Testis (tissue), 3 donors: ENCODE results near the gene TBC1D17. TPM values are rescaled to one million over a fixed set of nuclear protein-coding genes. Genes with fewer than 3 reads are reported as not detected.

Source experiments
- DNase-seq: peaks from one replicate; pipeline ENCODE4 v3.0.0-alpha.2; 2019
- H3K27ac ChIP-seq, 2 donors: fragments of 200-600 bp; sonication (generic); one replicate each; pipeline ENCODE4 v1.5.1; 2019
- H3K27me3 ChIP-seq: fragments of 200-600 bp; sonication (generic); one replicate; pipeline ENCODE4 v1.5.1; 2019
- H3K36me3 ChIP-seq: fragments of 200-600 bp; sonication (generic); one replicate; pipeline ENCODE4 v1.5.1; 2017; ENCODE audit warnings: low read depth; ENCODE audit errors: missing control alignments
- H3K4me1 ChIP-seq: fragments of 200-600 bp; sonication (generic); one replicate; pipeline ENCODE4 v1.5.1; 2019
- H3K4me3 ChIP-seq, 2 donors: fragments of 200-600 bp; sonication (generic); one replicate each; pipeline ENCODE4 v1.5.1; 2017 to 2019
- H3K9me3 ChIP-seq: fragments of 200-600 bp; sonication (generic); one replicate; pipeline ENCODE4 v1.5.1; 2017
- CTCF ChIP-seq, 3 experiments: fragments of 450-650 bp in 2 of 3; fragments of 200-600 bp in 1 of 3; sonication (generic) in 1 of 3; IDR thresholded peaks; one replicate each; pipeline ENCODE4 v1.5.1; 2016 to 2019; ENCODE audit warnings: antibody characterized with exemption in 3 of 3, mild to moderate bottlenecking in 2 of 3, moderate library complexity in 1 of 3
- POLR2A ChIP-seq: fragments of 450-650 bp; IDR thresholded peaks from one replicate; pipeline ENCODE4 v1.6.1; 2017; ENCODE audit warnings: antibody characterized with exemption, mild to moderate bottlenecking, moderate library complexity
- WGBS, 2 donors: methylation state at CpG; one replicate each; pipeline ENCODE4 v1.1.5; 2018; 5-methylcytosine and 5-hydroxymethylcytosine counted together
- intact Hi-C: fragments of 100-400 bp; cut with DNase I; formaldehyde crosslinking; loops from one replicate; pipeline ENCODE4 v1.15.1; 2023; ENCODE audit warnings: low total_unique reads
- polyA plus RNA-seq: library from polyadenylated mRNA; stranded (reverse); fragments of 350-450 nt; fragmentation: Illumina TruSeq; extraction: RNeasy Lipid Tissue Mini Kit (QIAGEN cat#74804); gene quantifications from one replicate; pipeline ENCODE4 v1.2.3, GENCODE V29; 2014; ENCODE audit warnings: low read depth, low replicate concordance; ENCODE audit not compliant: insufficient read depth
- total RNA-seq, 2 donors: library from RNA; depleted of rRNA; stranded (reverse); fragments of >200 nt; gene quantifications; one replicate each; pipeline ENCODE4 v1.2.3, GENCODE V29; 2016

Gene TBC1D17
- total and polyA plus RNA-seq, 3 donors from 2014 or later, result 31.1 to 49.1 (median 47.2) TPM

DNA sequence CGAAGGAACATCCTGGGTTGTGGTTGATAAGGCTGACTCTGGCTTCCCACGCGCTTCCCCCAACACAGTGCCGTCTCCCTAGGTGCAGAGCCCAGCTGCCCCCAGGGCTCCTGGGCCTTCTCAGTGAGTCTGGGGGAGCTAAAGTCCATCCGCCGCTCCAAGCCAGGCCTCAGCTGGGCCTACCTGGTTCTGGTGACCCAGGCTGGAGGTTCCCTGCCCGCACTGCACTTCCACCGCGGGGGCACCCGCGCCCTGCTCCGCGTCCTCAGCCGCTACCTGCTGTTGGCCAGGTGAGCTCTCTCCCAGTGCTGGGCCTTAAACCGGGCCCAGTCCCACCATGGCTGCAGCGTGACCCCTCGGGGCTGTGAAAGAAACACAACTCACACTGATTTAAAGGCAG lies 3.7 kb downstream of the TBC1D17 start:
- intact Hi-C loops, result no loop called here
- H3K9me3 ChIP-seq, result no peaks in the 10 kb centered on the region
- peaks cover 4% of the 10 kb centered on the region for H3K36me3 ChIP-seq
- 77 to 91% methylated on average over 16 to 17 of the region's 17 CpGs for WGBS, 2 donors
- peaks cover 8% of the 10 kb centered on the region for H3K4me1 ChIP-seq
- H3K27ac ChIP-seq, result no peak overlapping the region
- H3K4me3 ChIP-seq, result no peak overlapping the region
- DNase-seq, result no peak
- no peak for TF ChIP-seq CTCF (IDR thresholded peaks at IDR 0.05)
- TF ChIP-seq POLR2A, result no peak
- H3K27me3 ChIP-seq, result no peaks in the 10 kb centered on the region

DNA sequence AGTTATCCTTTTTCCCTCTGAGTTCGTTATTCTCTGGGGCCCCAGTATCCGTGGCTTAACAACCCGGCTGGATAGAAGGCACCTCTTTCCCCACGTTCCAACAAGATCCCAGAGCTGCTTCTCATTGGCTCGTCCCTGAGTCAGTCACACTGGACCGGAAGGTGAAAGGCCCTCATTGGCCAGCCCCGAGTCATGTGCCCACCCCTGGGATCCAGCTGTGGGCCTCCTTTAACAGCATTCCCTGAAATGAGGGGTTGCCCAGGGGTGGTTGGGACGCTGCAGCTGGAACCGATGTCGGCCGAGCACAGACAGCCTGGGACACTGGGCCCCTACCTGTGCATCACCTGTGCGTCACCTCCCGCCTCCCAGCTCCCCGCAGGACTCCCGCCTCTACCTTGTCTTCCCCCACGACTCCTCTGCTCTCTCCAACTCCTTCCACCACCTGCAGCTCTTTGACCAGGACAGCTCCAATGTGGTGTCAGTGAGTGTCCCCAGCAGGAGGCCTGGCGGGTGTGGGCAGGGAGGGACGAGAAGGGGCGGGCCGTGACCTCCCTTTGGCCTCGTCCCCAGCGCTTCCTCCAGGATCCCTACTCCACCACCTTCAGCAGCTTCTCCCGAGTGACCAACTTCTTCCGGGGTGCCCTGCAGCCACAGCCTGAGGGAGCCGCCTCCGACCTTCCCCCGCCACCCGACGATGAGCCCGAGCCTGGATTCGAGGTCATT lies 4.3 kb downstream of the TBC1D17 start:
- Histone ChIP-seq H3K27ac (no peak overlapping the region), H3K4me3 (no peak overlapping the region), H3K9me3 (no peaks in the 10 kb centered on the region), H3K36me3 (peaks cover 4% of the 10 kb centered on the region), H3K27me3 (no peaks in the 10 kb centered on the region), H3K4me1 (peaks cover 8% of the 10 kb centered on the region)
- WGBS, 2 donors, result 69 to 74% methylated on average over 30 of the region's 31 CpGs
- peak; percentile 88 for DNase-seq
- intact Hi-C loops, result no loop called here
- TF ChIP-seq CTCF (IDR thresholded peaks at IDR 0.05) (no peak), POLR2A (no peak)

DNA sequence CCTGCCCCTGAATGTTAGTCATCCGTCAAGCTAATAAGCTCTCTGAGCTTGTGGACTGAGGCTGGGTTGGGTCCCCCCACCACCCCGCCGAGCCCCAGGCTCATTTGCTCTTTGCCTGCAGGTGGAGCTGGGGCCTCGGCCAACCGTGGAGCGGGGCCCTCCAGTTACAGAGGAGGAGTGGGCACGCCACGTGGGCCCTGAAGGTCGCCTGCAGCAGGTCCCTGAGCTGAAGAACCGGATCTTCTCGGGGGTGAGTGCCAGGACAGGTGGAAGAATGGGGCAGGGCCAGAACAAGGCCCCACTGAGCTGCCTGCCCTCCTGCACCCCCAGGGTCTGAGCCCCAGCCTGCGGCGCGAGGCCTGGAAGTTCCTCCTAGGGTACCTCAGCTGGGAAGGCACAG lies 5.1 kb downstream of the TBC1D17 start:
- WGBS, 2 donors, result 80 to 95% methylated on average over 4 to 14 of the region's 14 CpGs
- TF ChIP-seq CTCF (IDR thresholded peaks at IDR 0.05) (no peak), POLR2A (no peak)
- peaks cover 4% of the 10 kb centered on the region for H3K36me3 ChIP-seq
- H3K4me3 ChIP-seq, result no peak overlapping the region
- no peaks in the 10 kb centered on the region for H3K27me3 ChIP-seq
- intact Hi-C loops, result no loop called here
- no peak for DNase-seq
- H3K4me1 ChIP-seq, result peaks cover 8% of the 10 kb centered on the region
- H3K9me3 ChIP-seq, result no peaks in the 10 kb centered on the region
- no peak overlapping the region for H3K27ac ChIP-seq

DNA sequence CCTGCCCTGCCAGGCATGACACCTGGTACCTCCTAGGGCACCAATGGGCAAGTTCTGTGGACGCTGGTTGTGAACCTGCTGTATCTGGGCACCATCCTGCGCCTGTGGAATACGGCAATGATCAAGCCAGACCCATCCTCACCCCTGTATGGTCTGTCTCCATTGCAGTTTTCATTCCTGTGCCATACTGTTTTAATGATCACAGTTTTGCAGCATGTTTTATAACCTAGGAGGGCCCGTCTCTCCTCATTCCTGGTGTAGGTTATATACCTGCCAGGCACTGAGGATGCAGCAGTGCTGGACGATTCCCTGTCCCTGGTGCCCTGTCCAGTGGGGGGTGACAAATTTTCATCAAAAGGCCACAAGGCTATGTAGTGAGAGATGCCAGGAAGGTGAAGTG lies 5.6 kb downstream of the TBC1D17 start:
- intact Hi-C loops, result no loop called here
- H3K27me3 ChIP-seq, result no peaks in the 10 kb centered on the region
- no peak overlapping the region for H3K4me3 ChIP-seq
- no peak overlapping the region for H3K27ac ChIP-seq
- peaks cover 4% of the 10 kb centered on the region for H3K36me3 ChIP-seq
- 93 to 98% methylated on average over 5 of the region's 5 CpGs for WGBS, 2 donors
- DNase-seq, result no peak
- H3K9me3 ChIP-seq, result no peaks in the 10 kb centered on the region
- peaks cover 8% of the 10 kb centered on the region for H3K4me1 ChIP-seq
- TF ChIP-seq POLR2A (no peak), CTCF (IDR thresholded peaks at IDR 0.05) (no peak)

DNA sequence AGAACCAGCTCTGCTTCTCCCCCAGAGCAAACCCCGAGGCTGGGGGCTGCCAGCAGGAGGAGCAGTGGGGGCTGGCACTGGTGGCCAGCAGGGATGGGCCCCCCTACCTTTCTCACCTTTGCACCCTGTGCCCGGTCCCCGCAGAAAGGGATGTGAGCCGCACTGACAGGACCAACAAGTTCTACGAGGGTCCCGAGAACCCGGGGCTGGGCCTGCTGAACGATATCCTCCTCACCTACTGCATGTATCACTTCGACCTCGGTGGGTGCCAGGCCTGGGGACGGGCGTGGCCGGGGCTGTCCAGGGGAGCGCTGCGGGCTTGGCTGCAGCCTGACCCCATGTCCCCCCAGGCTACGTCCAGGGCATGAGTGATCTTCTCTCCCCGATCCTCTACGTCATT lies 6.6 kb downstream of the TBC1D17 start:
- WGBS, 2 donors, result 91 to 92% methylated on average over 18 of the region's 18 CpGs
- Histone ChIP-seq H3K4me1 (no peaks in the 10 kb centered on the region), H3K9me3 (no peaks in the 10 kb centered on the region), H3K36me3 (peaks cover 4% of the 10 kb centered on the region), H3K27ac (no peak overlapping the region), H3K27me3 (no peaks in the 10 kb centered on the region), H3K4me3 (no peak overlapping the region)
- TF ChIP-seq POLR2A, result no peak
- no peak for TF ChIP-seq CTCF (IDR thresholded peaks at IDR 0.05)
- DNase-seq, result no peak
- intact Hi-C loops, result no loop called here
